22Rv1 (cell line): Measurements from ENCODE around the gene GAK.

ENCODE experiments used
- H3K27ac ChIP-seq: fragments of 450-650 bp; 2 replicates; pipeline ENCODE4 v1.5.1; 2017
- CTCF ChIP-seq: fragments of 450-650 bp; IDR thresholded peaks from 2 replicates; pipeline ENCODE4 v1.5.1; 2017; ENCODE audit warnings: mild to moderate bottlenecking
- ZFX ChIP-seq: fragments of 450-650 bp; IDR thresholded peaks from 2 replicates; pipeline ENCODE4 v1.6.1; 2017; ENCODE audit warnings: antibody characterized with exemption, borderline replicate concordance

The GAK gene

DNA sequence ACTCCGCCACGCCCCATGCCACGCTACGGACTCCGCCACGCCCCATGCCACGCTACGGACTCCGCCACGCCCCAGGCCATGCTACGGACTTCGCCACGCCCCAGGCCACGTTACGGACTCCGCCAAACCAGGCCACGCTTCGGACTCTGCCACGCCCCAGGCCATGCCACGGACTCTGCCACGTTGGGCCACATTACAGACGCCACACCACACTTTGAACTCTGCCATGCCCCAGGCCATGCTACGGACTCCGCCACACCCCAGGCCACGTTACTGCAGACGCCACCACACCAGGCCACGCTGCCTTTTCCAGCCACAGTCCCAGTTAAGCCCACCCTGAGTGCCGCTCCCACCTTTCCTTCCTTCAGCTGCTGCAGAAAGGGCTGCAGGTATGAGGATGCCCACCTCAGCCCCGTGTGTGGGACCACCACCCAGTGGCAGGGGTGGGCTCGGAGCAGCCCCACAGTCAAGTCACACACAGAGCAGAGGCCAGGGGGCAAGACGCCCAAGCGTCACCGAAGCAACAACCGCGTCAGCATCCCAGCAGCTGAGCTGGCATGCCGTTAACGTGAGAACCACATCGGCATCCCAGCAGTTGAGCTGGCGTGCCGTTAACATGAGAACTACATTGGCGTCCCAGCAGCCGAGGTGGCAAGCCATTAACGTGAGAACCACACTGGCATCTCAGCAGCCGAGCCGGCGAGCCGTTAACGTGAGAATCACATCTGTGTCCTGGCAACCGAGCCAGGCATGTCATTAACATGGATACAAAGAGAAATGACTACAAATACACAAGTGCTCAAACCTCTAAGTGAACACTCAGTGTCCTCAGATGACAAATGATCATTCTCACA lies 26.4 kb downstream of the GAK start:
- no peak overlapping the region for H3K27ac ChIP-seq
- no peak for TF ChIP-seq ZFX
- TF ChIP-seq CTCF: no peak

DNA sequence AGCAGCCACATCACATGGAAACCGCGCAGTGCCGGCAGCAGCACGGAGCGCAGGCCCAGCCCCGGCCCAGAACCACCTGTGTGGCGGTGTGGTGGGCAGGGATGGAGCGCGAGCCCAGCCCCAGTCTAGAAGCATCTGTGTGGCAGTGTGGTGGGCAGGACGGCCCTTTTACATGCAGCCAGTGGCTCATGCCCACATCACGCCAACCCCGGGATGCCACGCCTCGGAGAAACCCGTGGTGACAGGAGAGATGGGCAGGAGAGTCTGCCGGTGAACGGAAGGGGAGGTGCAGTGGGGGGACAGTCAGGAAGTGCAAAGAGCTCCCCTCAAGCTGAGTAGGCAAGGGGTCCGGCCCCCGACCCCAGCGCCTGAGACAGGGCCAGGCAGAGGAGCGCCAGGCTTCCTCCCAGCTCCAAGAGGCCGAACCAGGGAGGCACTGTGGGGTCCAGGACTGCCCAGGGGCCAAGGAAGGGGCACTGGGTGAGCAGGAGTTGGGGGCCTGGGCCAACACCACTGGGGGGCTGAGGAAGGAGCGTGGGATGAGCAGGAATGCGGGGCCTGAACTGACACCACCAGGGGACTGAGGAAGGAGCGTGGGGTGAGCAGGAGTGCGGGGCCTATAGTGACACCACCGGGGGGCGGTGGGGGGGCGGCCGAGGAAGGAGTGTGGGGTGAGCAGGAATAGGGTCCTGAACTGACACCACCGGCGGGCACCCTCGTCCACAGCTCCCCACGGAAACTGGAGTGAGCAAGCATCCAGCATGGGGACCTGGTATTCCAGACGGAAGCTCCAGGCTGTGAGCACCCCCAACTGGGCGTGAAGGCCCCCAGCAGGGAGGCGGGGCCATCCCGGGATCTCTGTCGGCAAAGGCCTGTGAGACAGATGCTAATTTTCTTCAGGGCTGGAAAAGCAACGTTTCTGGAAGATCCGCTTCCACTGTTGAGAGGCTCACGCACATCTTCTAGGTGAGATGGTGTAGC lies 28.8 kb downstream of the GAK start:
- H3K27ac ChIP-seq: no peak overlapping the region
- TF ChIP-seq CTCF (no peak), ZFX (no peak)

DNA sequence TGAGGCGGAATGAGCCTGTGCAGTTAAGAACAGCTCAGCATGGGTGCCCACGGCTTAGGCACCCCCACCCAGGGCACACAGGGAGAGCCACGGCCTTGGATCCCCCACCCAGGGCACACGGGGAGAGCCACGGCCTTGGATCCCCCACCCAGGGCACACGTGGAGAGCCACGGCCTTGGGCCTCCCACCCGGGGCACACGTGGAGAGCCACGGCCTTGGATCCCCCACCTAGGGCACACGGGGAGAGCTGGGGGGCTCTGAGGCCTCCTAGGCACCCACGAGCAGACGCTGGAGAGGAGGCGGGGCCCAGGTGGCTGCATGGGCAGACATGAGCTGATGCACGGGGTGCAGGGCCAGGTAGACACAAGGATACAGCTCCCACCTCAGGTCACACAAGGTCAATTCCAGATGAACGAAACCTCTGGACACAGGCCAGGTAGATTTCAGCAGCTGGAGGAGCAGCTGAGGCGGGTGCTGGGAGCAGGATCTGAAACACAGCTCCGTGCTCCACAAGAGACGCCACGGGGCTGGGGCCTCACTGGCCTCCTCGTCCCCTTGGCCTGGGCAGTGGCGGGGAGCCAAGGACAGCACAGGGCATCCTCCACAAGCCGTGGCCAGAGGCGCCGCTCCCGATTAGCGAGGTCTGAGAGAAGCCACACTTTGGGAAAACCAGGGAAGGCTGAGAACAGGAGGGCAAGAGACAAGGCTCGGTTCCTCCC lies 30.8 kb downstream of the GAK start:
- TF ChIP-seq ZFX: no peak
- no peak for TF ChIP-seq CTCF

GRCh38 chr4:900721-901120 lies 31.4 kb downstream of the GAK start:
- no peak overlapping the region for H3K27ac ChIP-seq
- TF ChIP-seq CTCF: no peak
- TF ChIP-seq ZFX: no peak

More for the DNA sequence above, 30.8 kb downstream of the GAK start:
- H3K27ac ChIP-seq: no peak overlapping the region

- H3K27ac ChIP-seq: no peak overlapping the region
- TF ChIP-seq CTCF: no peak
- TF ChIP-seq ZFX: no peak
Measured at GRCh38 chr4:900073-900472, 32.0 kb downstream of the GAK start.

- TF ChIP-seq ZFX: no peak
- no peak for TF ChIP-seq CTCF
- H3K27ac ChIP-seq: no peak overlapping the region
Measured at GRCh38 chr4:899556-899906, 32.6 kb downstream of the GAK start.
